Activated CD4-positive, alpha-beta memory T cell treated with anti-CD3 and anti-CD28 coated beads for 36 hours (primary cell): Measurements from ENCODE around the gene MYL11. TPM values are rescaled to one million over a fixed set of nuclear protein-coding genes. Genes with fewer than 3 reads are reported as not detected.

ENCODE experiments used
- CTCF ChIA-PET: fragments of 350-600 bp; sonication (Branson Sonifier 250); formaldehyde crosslinking; loops from one replicate; lab custom pipeline; 2021; ENCODE audit warnings: antibody characterized with exemption, inconsistent platforms; lab: Charles Lee
- POLR2A ChIA-PET: fragments of 350-600 bp; sonication (Branson Sonifier 250); formaldehyde crosslinking; loops from one replicate; lab custom pipeline; 2021; ENCODE audit warnings: antibody characterized with exemption; lab: Charles Lee
- DNase-seq: peaks from one replicate; pipeline ENCODE4 v3.0.0-alpha.2; 2020
- H3K27ac Mint-ChIP-seq: one replicate; pipeline ENCODE4 v1.8.0; 2021; ENCODE audit warnings: mixed read lengths
- H3K27me3 Mint-ChIP-seq: one replicate; pipeline ENCODE4 v1.8.0; 2021; ENCODE audit warnings: mixed read lengths
- H3K36me3 Mint-ChIP-seq: one replicate; pipeline ENCODE4 v1.8.0; 2021; ENCODE audit warnings: mixed read lengths
- H3K4me1 Mint-ChIP-seq: one replicate; pipeline ENCODE4 v1.8.0; 2021; ENCODE audit warnings: low read depth, mixed read lengths
- H3K4me3 Mint-ChIP-seq: one replicate; pipeline ENCODE4 v1.8.0; 2021; ENCODE audit warnings: mild to moderate bottlenecking, mixed read lengths
- H3K9me3 Mint-ChIP-seq: one replicate; pipeline ENCODE4 v1.8.0; 2021; ENCODE audit warnings: mixed read lengths
- intact Hi-C: fragments of 100-400 bp; cut with micrococcal nuclease; formaldehyde crosslinking; loops from one replicate; pipeline ENCODE4 v1.15.1; 2023
- total RNA-seq, 2 experiments: library from RNA; stranded (reverse); gene quantifications; one replicate each; pipeline ENCODE4 v1.2.3, GENCODE V29; 2021

Gene MYL11
- total RNA-seq, 2 experiments from 2014 or later = 0.83 to 1.6 TPM

DNA sequence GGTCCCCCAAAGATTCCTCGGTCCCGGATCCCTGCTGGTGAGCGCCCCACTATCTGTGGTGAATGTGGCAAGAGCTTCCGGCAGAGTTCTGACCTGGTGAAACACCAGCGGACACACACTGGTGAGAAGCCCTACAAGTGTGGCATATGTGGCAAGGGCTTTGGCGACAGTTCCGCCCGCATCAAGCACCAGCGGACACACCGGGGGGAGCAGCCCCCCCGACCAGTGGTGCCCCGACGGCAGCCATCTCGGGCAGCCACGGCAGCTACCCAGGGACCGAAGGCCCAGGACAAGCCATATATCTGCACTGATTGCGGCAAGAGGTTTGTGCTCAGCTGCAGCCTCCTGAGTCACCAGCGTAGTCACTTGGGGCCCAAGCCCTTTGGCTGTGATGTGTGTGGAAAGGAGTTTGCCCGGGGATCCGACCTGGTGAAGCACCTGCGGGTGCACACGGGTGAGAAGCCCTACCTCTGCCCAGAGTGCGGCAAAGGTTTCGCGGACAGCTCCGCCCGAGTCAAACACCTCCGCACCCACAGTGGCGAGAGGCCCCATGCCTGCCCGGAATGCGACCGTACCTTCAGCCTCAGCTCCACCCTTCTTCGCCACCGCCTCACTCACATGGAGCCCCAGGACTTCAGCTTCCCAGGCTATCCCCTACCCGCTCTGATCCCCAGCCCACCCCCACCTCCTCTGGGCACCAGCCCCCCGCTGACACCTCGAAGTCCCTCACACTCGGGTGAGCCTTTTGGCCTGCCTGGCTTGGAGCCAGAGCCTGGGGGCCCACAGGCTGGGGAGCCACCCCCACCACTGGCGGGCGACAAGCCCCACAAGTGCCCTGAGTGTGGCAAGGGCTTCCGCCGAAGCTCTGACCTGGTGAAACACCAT, 23.4 kb downstream of the MYL11 start:
- intact Hi-C loops = no loop called here
- H3K27me3 Mint-ChIP-seq = no peaks in the 10 kb centered on the region
- H3K4me1 Mint-ChIP-seq = peaks cover 38% of the 10 kb centered on the region
- ChIA-PET CTCF (interaction anchor here (1.1 to 3.5 kb wide), 2 partner anchors 16 to 252 kb away, joined by 3 to 24 read pairs; partner anchors contain the start of gene SEPTIN1), POLR2A (interaction anchor here (1.0 kb wide), 1 partner anchor 9 kb away, joined by 4 read pairs; no protein-coding TSS in a partner anchor)
- no peak overlapping the region for H3K27ac Mint-ChIP-seq
- no peaks in the 10 kb centered on the region for H3K9me3 Mint-ChIP-seq
- no peak overlapping the region for H3K4me3 Mint-ChIP-seq
- DNase-seq = no peak
- H3K36me3 Mint-ChIP-seq = peaks cover 15% of the 10 kb centered on the region

DNA sequence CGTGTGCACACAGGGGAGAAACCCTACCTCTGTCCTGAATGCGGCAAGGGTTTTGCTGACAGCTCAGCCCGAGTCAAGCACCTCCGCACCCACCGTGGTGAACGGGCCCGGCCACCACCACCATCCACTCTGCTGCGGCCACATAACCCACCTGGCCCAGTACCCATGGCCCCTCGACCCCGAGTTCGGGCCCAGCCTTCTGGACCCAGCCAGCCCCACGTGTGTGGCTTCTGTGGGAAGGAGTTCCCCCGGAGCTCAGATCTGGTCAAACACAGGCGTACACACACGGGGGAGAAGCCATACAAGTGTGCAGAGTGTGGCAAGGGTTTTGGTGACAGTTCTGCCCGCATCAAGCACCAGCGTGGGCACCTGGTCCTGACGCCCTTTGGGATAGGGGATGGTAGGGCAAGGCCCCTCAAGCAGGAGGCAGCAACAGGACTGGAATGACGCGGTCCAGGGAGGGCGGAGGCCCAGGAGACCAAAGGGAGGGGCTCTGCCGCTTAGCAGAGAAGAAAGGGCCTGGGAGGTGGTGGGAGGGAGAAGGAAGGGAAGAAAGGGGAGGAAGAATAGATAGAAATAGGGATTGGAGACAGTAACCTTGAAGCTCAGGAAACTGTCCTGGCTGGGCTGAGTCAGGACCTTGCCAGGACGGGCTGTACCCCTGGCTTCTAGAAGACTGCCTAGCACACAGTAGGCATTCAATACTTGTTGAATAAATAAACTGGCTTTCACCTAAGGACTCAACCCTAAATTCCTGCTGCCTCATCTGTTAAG, 24.2 kb downstream of the MYL11 start:
- H3K9me3 Mint-ChIP-seq = no peaks in the 10 kb centered on the region
- POLR2A ChIA-PET = interaction anchor here (0.9 to 1.0 kb wide), 2 partner anchors 8 to 16 kb away, joined by 3 to 4 read pairs; partner anchors contain the start of gene SEPTIN1

GRCh38 chr16:30399435-30400186, 25.0 kb downstream of the MYL11 start:
- intact Hi-C loops = loop anchor here (1.0 kb wide), 1 partner anchor 21 kb away; no protein-coding TSS in a partner anchor
- Mint-ChIP-seq H3K36me3 (peaks cover 15% of the 10 kb centered on the region), H3K4me3 (peak overlapping the region; percentile 82), H3K4me1 (peaks cover 35% of the 10 kb centered on the region), H3K27me3 (no peaks in the 10 kb centered on the region), H3K9me3 (no peaks in the 10 kb centered on the region), H3K27ac (peak overlapping the region; percentile 83)
- POLR2A ChIA-PET = interaction anchor here (0.6 to 0.9 kb wide), 2 partner anchors 10 to 17 kb away, joined by 3 read pairs; partner anchors contain the start of gene SEPTIN1
- DNase-seq = no peak
- CTCF ChIA-PET = interaction anchor here (2.1 kb wide), 1 partner anchor 10 kb away, joined by 9 read pairs; no protein-coding TSS in a partner anchor

More for the DNA sequence above, 24.2 kb downstream of the MYL11 start:
- Mint-ChIP-seq H3K4me1 (peaks cover 38% of the 10 kb centered on the region), H3K27me3 (no peaks in the 10 kb centered on the region), H3K36me3 (peaks cover 15% of the 10 kb centered on the region), H3K27ac (no peak overlapping the region), H3K4me3 (peak overlapping the region; percentile 32)
- no peak for DNase-seq
- CTCF ChIA-PET = interaction anchor here (2.1 kb wide), 1 partner anchor 10 kb away, joined by 9 read pairs; no protein-coding TSS in a partner anchor
- intact Hi-C loops = no loop called here

- CTCF ChIA-PET = interaction anchor here (1.1 to 1.4 kb wide), 2 partner anchors 16 to 28 kb away, joined by 3 read pairs; partner anchors contain the start of gene DCTPP1
- Mint-ChIP-seq H3K4me3 (peak overlapping the region; percentile 82), H3K27ac (peak overlapping the region; percentile 6), H3K9me3 (no peaks in the 10 kb centered on the region), H3K4me1 (peaks cover 24% of the 10 kb centered on the region), H3K36me3 (peaks cover 10% of the 10 kb centered on the region), H3K27me3 (no peaks in the 10 kb centered on the region)
- POLR2A ChIA-PET = interaction anchor here (0.9 to 1.1 kb wide), 3 partner anchors 12 to 52 kb away, joined by 3 to 5 read pairs (median 3); partner anchors contain the start of gene SEPTIN1
- intact Hi-C loops = no loop called here
- no peak for DNase-seq
Measured at GRCh38 chr16:30401768-30402425, 27.3 kb downstream of the MYL11 start.

GRCh38 chr16:30406795-30407101, 32.1 kb downstream of the MYL11 start:
- no peak for DNase-seq
- Mint-ChIP-seq H3K9me3 (no peaks in the 10 kb centered on the region), H3K27me3 (no peaks in the 10 kb centered on the region), H3K27ac (peak overlapping the region; percentile 91), H3K36me3 (peaks cover 6% of the 10 kb centered on the region), H3K4me3 (peak overlapping the region; percentile 95), H3K4me1 (peaks cover 22% of the 10 kb centered on the region)
- ChIA-PET CTCF (interaction anchor here (0.8 to 6.0 kb wide), 11 partner anchors 11 to 375 kb away, joined by 3 to 48 read pairs (median 7); partner anchors contain the start of genes DCTPP1, SEPTIN1, TBC1D10B and TBX6), POLR2A (interaction anchor here (1.0 to 3.1 kb wide), 10 partner anchors 9 to 243 kb away, joined by 3 to 22 read pairs (median 5); partner anchors contain the start of genes DCTPP1, SEPTIN1, ZNF48 and ZNF688)
- intact Hi-C loops = loop anchor here (2.0 kb wide), 1 partner anchor 36 kb away; the partner anchor contains the start of gene TBC1D10B

- intact Hi-C loops = loop anchor here (2.0 kb wide), 1 partner anchor 36 kb away; the partner anchor contains the start of gene TBC1D10B
- peak; percentile 94 for DNase-seq
- H3K27me3 Mint-ChIP-seq = no peaks in the 10 kb centered on the region
- peaks cover 25% of the 10 kb centered on the region for H3K4me1 Mint-ChIP-seq
- H3K36me3 Mint-ChIP-seq = peaks cover 10% of the 10 kb centered on the region
- POLR2A ChIA-PET = interaction anchor here (0.7 to 3.1 kb wide), 15 partner anchors 9 to 251 kb away, joined by 3 to 22 read pairs (median 3); partner anchors contain the start of genes DCTPP1, SEPTIN1, ZNF48 and ZNF688
- H3K9me3 Mint-ChIP-seq = no peaks in the 10 kb centered on the region
- H3K27ac Mint-ChIP-seq = peak within 1 kb of the TSS; percentile 91
- CTCF ChIA-PET = interaction anchor here (0.8 to 6.0 kb wide), 16 partner anchors 11 to 375 kb away, joined by 3 to 48 read pairs (median 4); partner anchors contain the start of genes DCTPP1, GDPD3, SEPHS2 and SEPTIN1
- peak within 1 kb of the TSS; percentile 95 for H3K4me3 Mint-ChIP-seq
Measured at GRCh38 chr16:30407102-30407803, 32.7 kb downstream of the MYL11 start, which contains the start of gene ZNF771. Gene ZNF771 (plus strand): TSS chr16:30407606. CDS start chr16:30408054, 448 bp downstream.

GRCh38 chr16:30407804-30408534, 33.4 kb downstream of the MYL11 start:
- intact Hi-C loops = loop anchor here (2.0 kb wide), 2 partner anchors 37 to 53 kb away; partner anchors contain the start of genes CD2BP2 and TBC1D10B
- DNase-seq = peak; percentile 18
- peak overlapping the region; percentile 81 for H3K27ac Mint-ChIP-seq
- no peaks in the 10 kb centered on the region for H3K27me3 Mint-ChIP-seq
- peak overlapping the region; percentile 79 for H3K4me3 Mint-ChIP-seq
- H3K36me3 Mint-ChIP-seq = peaks cover 12% of the 10 kb centered on the region
- ChIA-PET POLR2A (interaction anchor here (0.7 to 3.1 kb wide), 15 partner anchors 8 to 315 kb away, joined by 3 to 22 read pairs (median 3); partner anchors contain the start of genes SEPTIN1, ZNF48, ZNF688 and ZNF764), CTCF (interaction anchor here (0.5 to 6.0 kb wide), 19 partner anchors 10 to 376 kb away, joined by 3 to 48 read pairs (median 5); partner anchors contain the start of genes CD2BP2, DCTPP1, GDPD3 and SEPHS2)
- no peaks in the 10 kb centered on the region for H3K9me3 Mint-ChIP-seq
- H3K4me1 Mint-ChIP-seq = peaks cover 26% of the 10 kb centered on the region

- H3K27me3 Mint-ChIP-seq = no peaks in the 10 kb centered on the region
- H3K9me3 Mint-ChIP-seq = no peaks in the 10 kb centered on the region
- H3K27ac Mint-ChIP-seq = peak overlapping the region; percentile 62
- ChIA-PET POLR2A (interaction anchor here (1.0 to 1.7 kb wide), 6 partner anchors 8 to 317 kb away, joined by 3 to 7 read pairs (median 3); partner anchors contain the start of gene ZNF48), CTCF (interaction anchor here (0.6 to 6.0 kb wide), 38 partner anchors 9 to 436 kb away, joined by 3 to 48 read pairs (median 5); partner anchors contain the start of genes CD2BP2, CORO1A, DCTPP1 and GDPD3)
- peaks cover 29% of the 10 kb centered on the region for H3K4me1 Mint-ChIP-seq
- H3K4me3 Mint-ChIP-seq = peak overlapping the region; percentile 79
- H3K36me3 Mint-ChIP-seq = peaks cover 18% of the 10 kb centered on the region
- DNase-seq = peak; percentile 95
- intact Hi-C loops = loop anchor here (2.0 kb wide), 1 partner anchor 55 kb away; the partner anchor contains the start of gene CD2BP2
Measured at GRCh38 chr16:30409125-30410060, 34.8 kb downstream of the MYL11 start.
